H1 (cell line): Measurements from ENCODE around the gene GPR68.

Source experiments
- CEBPB ChIP-seq: IDR thresholded peaks from 2 replicates; pipeline ENCODE4 v1.6.1; 2012; ENCODE audit warnings: low read depth, low read length
- CHD7 ChIP-seq: fragments of 300-600 bp; sonication (generic); IDR thresholded peaks from 2 replicates; pipeline ENCODE4 v1.7.1; 2012; ENCODE audit warnings: low read length, moderate library complexity, mild to moderate bottlenecking, inconsistent platforms; ENCODE audit not compliant: insufficient replicate concordance
- EGR1 ChIP-seq: IDR thresholded peaks from 2 replicates; pipeline ENCODE4 v1.6.1; 2011; ENCODE audit warnings: low read depth, low read length, borderline replicate concordance
- EZH2 ChIP-seq: fragments of 200-600 bp; sonication (generic); IDR thresholded peaks from 2 replicates; pipeline ENCODE4 v1.7.1; 2012; ENCODE audit warnings: low read depth, mild to moderate bottlenecking, moderate library complexity, low read length, inconsistent platforms; ENCODE audit not compliant: severe bottlenecking
- HDAC6 ChIP-seq: IDR thresholded peaks from one replicate; pipeline ENCODE4 v1.7.1; 2012; ENCODE audit warnings: low read depth, mild to moderate bottlenecking, inconsistent platforms, low read length, moderate library complexity
- MAX ChIP-seq: IDR thresholded peaks from 2 replicates; pipeline ENCODE4 v1.6.1; 2012; ENCODE audit warnings: inconsistent platforms
- NRF1 ChIP-seq: IDR thresholded peaks from 2 replicates; pipeline ENCODE4 v1.6.1; 2011; ENCODE audit warnings: mild to moderate bottlenecking, low read depth, low read length, improper control_type of control experiment
- POLR2AphosphoS5 ChIP-seq: IDR thresholded peaks from 2 replicates; pipeline ENCODE4 v1.6.1; 2011; ENCODE audit warnings: low read depth, low read length
- YY1 ChIP-seq: IDR thresholded peaks from 2 replicates; pipeline ENCODE4 v1.6.1; 2011; ENCODE audit warnings: low read depth, mild to moderate bottlenecking, low read length
- ZNF274 ChIP-seq: IDR thresholded peaks from 2 replicates; pipeline ENCODE4 v1.7.0; 2012; ENCODE audit warnings: low read length, borderline replicate concordance; ENCODE audit errors: extremely low read depth
- TF ChIP-seq, protein P1 (sequence below), 3 experiments: IDR thresholded peaks; 1 replicate in 2 of 3; 2 replicates in 1 of 3; pipeline versions ENCODE4 v1.5.1 to v1.6.1; 2011; ENCODE audit warnings: low read length in 3 of 3, mild to moderate bottlenecking in 3 of 3, inconsistent platforms in 2 of 3, low read depth in 1 of 3, moderate library complexity in 1 of 3; ENCODE audit not compliant: insufficient read depth in 1 of 3; ENCODE audit errors: control extremely low read depth in 1 of 3

GRCh38 chr14:91207008-91207407 is 37.5 kb downstream of the GPR68 start:
- TF ChIP-seq YY1 (no peak), HDAC6 (no peak), MAX (no peak), POLR2AphosphoS5 (no peak), ZNF274 (no peak), CEBPB (no peak), EGR1 (no peak), EZH2 (no peak), CHD7 (no peak), NRF1 (no peak)
- TF ChIP-seq, protein P1, sequence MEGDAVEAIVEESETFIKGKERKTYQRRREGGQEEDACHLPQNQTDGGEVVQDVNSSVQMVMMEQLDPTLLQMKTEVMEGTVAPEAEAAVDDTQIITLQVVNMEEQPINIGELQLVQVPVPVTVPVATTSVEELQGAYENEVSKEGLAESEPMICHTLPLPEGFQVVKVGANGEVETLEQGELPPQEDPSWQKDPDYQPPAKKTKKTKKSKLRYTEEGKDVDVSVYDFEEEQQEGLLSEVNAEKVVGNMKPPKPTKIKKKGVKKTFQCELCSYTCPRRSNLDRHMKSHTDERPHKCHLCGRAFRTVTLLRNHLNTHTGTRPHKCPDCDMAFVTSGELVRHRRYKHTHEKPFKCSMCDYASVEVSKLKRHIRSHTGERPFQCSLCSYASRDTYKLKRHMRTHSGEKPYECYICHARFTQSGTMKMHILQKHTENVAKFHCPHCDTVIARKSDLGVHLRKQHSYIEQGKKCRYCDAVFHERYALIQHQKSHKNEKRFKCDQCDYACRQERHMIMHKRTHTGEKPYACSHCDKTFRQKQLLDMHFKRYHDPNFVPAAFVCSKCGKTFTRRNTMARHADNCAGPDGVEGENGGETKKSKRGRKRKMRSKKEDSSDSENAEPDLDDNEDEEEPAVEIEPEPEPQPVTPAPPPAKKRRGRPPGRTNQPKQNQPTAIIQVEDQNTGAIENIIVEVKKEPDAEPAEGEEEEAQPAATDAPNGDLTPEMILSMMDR (IDR thresholded peaks at IDR 0.05; ENCODE audit: control extremely low read depth in 1 of 3, insufficient read depth in 1 of 3, low read depth in 1 of 3, low read length in 3 of 3): no peak
